HCT116 (cell line): ENCODE results near the gene TRAF3. TPM values are rescaled to one million over a fixed set of nuclear protein-coding genes. Genes with fewer than 3 reads are reported as not detected.

Experiments
- ATAC-seq: fragments of 200-7000 bp; cut with Tn5 transposase; 2 replicates; pipeline ENCODE4 v1.9.1; 2020; ENCODE audit warnings: mild to moderate bottlenecking, moderate library complexity
- BruUV-seq: library from RNA; stranded (reverse); fragments of 400-500 nt; replicated peaks from 2 replicates; lab custom pipeline; 2021; lab: Mats Ljungman, UMichigan
- CTCF ChIA-PET: fragments of 300-600 bp; sonication (Branson Sonifier 250); formaldehyde crosslinking; loops from one replicate; lab custom pipeline; 2021; ENCODE audit warnings: antibody characterized with exemption; lab: Charles Lee
- POLR2A ChIA-PET: fragments of 300-600, 350-600 bp; sonication (Branson Sonifier 250); formaldehyde crosslinking; loops from one replicate; lab custom pipeline; 2021; ENCODE audit warnings: antibody characterized with exemption; lab: Charles Lee
- RAD21 ChIA-PET, 2 experiments: fragments of 300-600 bp; sonication (Branson Sonifier 250); formaldehyde crosslinking; loops; one replicate each; lab custom pipeline; 2023; ENCODE audit warnings: low total read pairs in 2 of 2; ENCODE audit not compliant: uncharacterized antibody in 2 of 2, unreplicated experiment in 2 of 2, low non-redundant PET in 1 of 2; lab: Charles Lee
- DNase-seq: peaks from one replicate; pipeline ENCODE4 v3.0.0-alpha.2; 2010; ENCODE audit warnings: low read depth, low spot score
- H2AFZ ChIP-seq: fragments of 200-600 bp; shearing (Covaris generic), sonication (generic); 2 replicates; pipeline ENCODE4 v1.6.1; 2017; ENCODE audit warnings: low read depth, mixed run types, mixed read lengths, antibody characterized with exemption, low read length; ENCODE audit not compliant: poor library complexity, severe bottlenecking
- H3K27ac ChIP-seq: 2 replicates; pipeline ENCODE4 v1.5.1; 2012; ENCODE audit warnings: low read depth, low read length
- H3K27me3 ChIP-seq: fragments of 200-600 bp; sonication (generic); 2 replicates; pipeline ENCODE4 v1.6.1; 2016; ENCODE audit warnings: mixed run types, low read length, mixed read lengths; ENCODE audit not compliant: insufficient read depth
- H3K36me3 ChIP-seq, 2 experiments: fragments of 200-500 bp in 1 of 2; fragments of 200-600 bp in 1 of 2; sonication (Bioruptor generic) in 1 of 2; sonication (generic) in 1 of 2; 2 replicates each; pipeline versions ENCODE4 v1.5.1 to v1.6.1; 2014 to 2016; ENCODE audit warnings: low read length in 2 of 2, inconsistent platforms in 1 of 2, mixed read lengths in 1 of 2, mixed run types in 1 of 2; ENCODE audit not compliant: insufficient read depth in 2 of 2, control insufficient read depth in 1 of 2
- H3K4me1 ChIP-seq, 2 experiments: fragments of 200-600 bp in 1 of 2; sonication (generic) in 1 of 2; 2 replicates each; pipeline versions ENCODE4 v1.5.1 to v1.6.1; 2012 to 2017; ENCODE audit warnings: low read length in 2 of 2, inconsistent platforms in 1 of 2, mild to moderate bottlenecking in 1 of 2, mixed read lengths in 1 of 2, mixed run types in 1 of 2, moderate library complexity in 1 of 2; ENCODE audit not compliant: insufficient read depth in 2 of 2, control insufficient read depth in 1 of 2
- H3K4me2 ChIP-seq: fragments of 200-600 bp; sonication (generic); 2 replicates; pipeline ENCODE4 v1.6.1; 2017; ENCODE audit warnings: mixed run types, low read length, mixed read lengths
- H3K4me3 ChIP-seq, 2 experiments: fragments of 200-600 bp in 1 of 2; sonication (generic) in 1 of 2; replicated peaks in 1 of 2; 2 replicates each; pipeline ENCODE4 v1.5.1; 2011 to 2016; ENCODE audit warnings: low read length in 2 of 2, control low read depth in 1 of 2, low read depth in 1 of 2, mild to moderate bottlenecking in 1 of 2, mixed read lengths in 1 of 2, mixed run types in 1 of 2
- H3K79me2 ChIP-seq: fragments of 200-600 bp; sonication (generic); 2 replicates; pipeline ENCODE4 v1.6.1; 2017; ENCODE audit warnings: mild to moderate bottlenecking, mixed run types, low read length, moderate library complexity, mixed read lengths; ENCODE audit not compliant: insufficient read depth
- H3K9ac ChIP-seq: fragments of 200-600 bp; sonication (generic); 2 replicates; pipeline ENCODE4 v1.6.1; 2016; ENCODE audit warnings: low read length, mixed read lengths
- H3K9me2 ChIP-seq: fragments of 200-600 bp; sonication (generic), shearing (Covaris generic); 2 replicates; pipeline ENCODE4 v1.6.1; 2017; ENCODE audit warnings: mixed run types, mild to moderate bottlenecking, moderate library complexity; ENCODE audit not compliant: insufficient read depth
- H3K9me3 ChIP-seq, 2 experiments: fragments of 200-500 bp in 1 of 2; fragments of 200-600 bp in 1 of 2; sonication (Bioruptor generic) in 1 of 2; sonication (generic) in 1 of 2; 2 replicates each; pipeline ENCODE4 v1.6.1; 2014 to 2017; ENCODE audit warnings: low read length in 2 of 2, mixed read lengths in 2 of 2, inconsistent platforms in 1 of 2, low read depth in 1 of 2, mild to moderate bottlenecking in 1 of 2, mixed run types in 1 of 2, moderate library complexity in 1 of 2; ENCODE audit not compliant: control insufficient read depth in 1 of 2, insufficient read depth in 1 of 2
- H4K20me1 ChIP-seq: fragments of 200-600 bp; sonication (generic), shearing (Covaris generic); 2 replicates; pipeline ENCODE4 v1.6.1; 2017; ENCODE audit warnings: mixed run types, mild to moderate bottlenecking, moderate library complexity; ENCODE audit not compliant: insufficient read depth
- CBX3 ChIP-seq: IDR thresholded peaks from 2 replicates; pipeline ENCODE4 v1.6.1; 2012; ENCODE audit warnings: low read depth
- EGR1 ChIP-seq: IDR thresholded peaks from 2 replicates; pipeline ENCODE4 v1.6.1; 2012; ENCODE audit warnings: low read depth
- ELF1 ChIP-seq: IDR thresholded peaks from 2 replicates; pipeline ENCODE4 v1.6.1; 2012; ENCODE audit warnings: low read depth, borderline replicate concordance
- EZH2phosphoT487 ChIP-seq: fragments of 200-600 bp; IDR thresholded peaks from 2 replicates; pipeline ENCODE4 v1.6.1; 2018; ENCODE audit warnings: antibody characterized with exemption, borderline replicate concordance
- FOSL1 ChIP-seq: IDR thresholded peaks from 2 replicates; pipeline ENCODE4 v1.6.1; 2012; ENCODE audit warnings: low read depth
- JUND ChIP-seq: IDR thresholded peaks from 2 replicates; pipeline ENCODE4 v1.6.1; 2012
- POLR2AphosphoS5 ChIP-seq: IDR thresholded peaks from 2 replicates; pipeline ENCODE4 v1.6.1; 2011; ENCODE audit warnings: mild to moderate bottlenecking, low read depth, low read length, moderate library complexity
- RAD21 ChIP-seq: IDR thresholded peaks from 2 replicates; pipeline ENCODE4 v1.6.1; 2012; ENCODE audit warnings: low read depth, mild to moderate bottlenecking
- SIN3A ChIP-seq: IDR thresholded peaks from 2 replicates; pipeline ENCODE4 v1.6.1; 2012; ENCODE audit warnings: low read depth
- SP1 ChIP-seq: IDR thresholded peaks from 2 replicates; pipeline ENCODE4 v1.6.1; 2012; ENCODE audit warnings: low read depth
- SRF ChIP-seq: IDR thresholded peaks from 2 replicates; pipeline ENCODE4 v1.6.1; 2012; ENCODE audit warnings: low read depth
- YY1 ChIP-seq: IDR thresholded peaks from 2 replicates; pipeline ENCODE4 v1.6.1; 2011; ENCODE audit warnings: low read length, low read depth, moderate library complexity, mild to moderate bottlenecking; ENCODE audit not compliant: insufficient replicate concordance; ENCODE audit errors: extremely low read depth
- ZFX ChIP-seq: fragments of 450-650 bp; IDR thresholded peaks from 2 replicates; pipeline ENCODE4 v1.6.1; 2017
- ZNF274 ChIP-seq: fragments of 200-500 bp; sonication (Bioruptor generic); IDR thresholded peaks from 2 replicates; pipeline ENCODE4 v1.6.1; 2014; ENCODE audit warnings: mild to moderate bottlenecking, low read depth, low read length, inconsistent platforms
- intact Hi-C: fragments of 100-400 bp; cut with micrococcal nuclease; formaldehyde crosslinking; loops from 2 replicates; pipeline ENCODE4 v1.10.0; 2022
- total RNA-seq: library from RNA; stranded (reverse); gene quantifications from one replicate; pipeline ENCODE4 v1.2.1, GENCODE V29; 2021; ENCODE audit not compliant: unreplicated experiment
- TF ChIP-seq, protein P1 (sequence below): IDR thresholded peaks from 2 replicates; pipeline ENCODE4 v1.6.1; 2012
- TF ChIP-seq, protein P2 (sequence below): IDR thresholded peaks from 2 replicates; pipeline ENCODE4 v1.6.1; 2012
- TF ChIP-seq, protein P3 (sequence below), 3 experiments: fragments of 200-600 bp in 1 of 3; sonication (generic) in 1 of 3; IDR thresholded peaks in 2 of 3; conservative IDR thresholded peaks in 1 of 3; 2 replicates each; pipeline ENCODE4 v1.5.1; 2012 to 2017; ENCODE audit warnings: low read depth in 2 of 3, low read length in 2 of 3, antibody characterized with exemption in 1 of 3, borderline replicate concordance in 1 of 3, control low read depth in 1 of 3, mild to moderate bottlenecking in 1 of 3, mixed read lengths in 1 of 3, mixed run types in 1 of 3, moderate library complexity in 1 of 3; ENCODE audit not compliant: insufficient read depth in 1 of 3
- TF ChIP-seq, protein P4 (sequence below): IDR thresholded peaks from 2 replicates; pipeline ENCODE4 v1.6.1; 2011; ENCODE audit warnings: mild to moderate bottlenecking, low read length, moderate library complexity; ENCODE audit not compliant: insufficient replicate concordance; ENCODE audit errors: extremely low read depth

TRAF3 gene
- total RNA-seq, 1 experiment from 2014 or later = 32.1 TPM

DNA sequence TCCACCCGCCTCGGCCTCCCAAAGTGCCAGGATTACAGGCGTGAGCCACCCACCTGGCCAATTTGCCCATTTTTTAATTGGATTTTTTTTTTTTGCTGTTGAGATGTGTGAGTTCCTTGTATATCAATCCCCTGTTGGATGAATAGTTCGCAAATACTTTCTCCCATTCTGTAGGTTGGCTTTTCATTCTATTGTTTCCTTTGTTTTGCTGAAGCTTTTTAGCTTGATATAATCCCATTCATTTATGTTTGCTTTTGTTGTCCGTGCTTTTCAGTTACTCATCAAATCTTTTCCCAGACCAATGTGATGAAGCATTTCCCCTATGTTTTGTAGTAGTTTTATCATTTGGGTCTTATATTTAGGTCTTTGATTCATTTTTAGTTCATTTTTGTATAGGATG, 36.4 kb downstream of the TRAF3 start:
- ChIA-PET POLR2A (no interaction called here), CTCF (no interaction called here), RAD21 (no interaction called here)
- no peak overlapping the region for H3K4me2 ChIP-seq
- no peak for TF ChIP-seq EGR1
- no peak for TF ChIP-seq EZH2phosphoT487
- TF ChIP-seq, protein P1, sequence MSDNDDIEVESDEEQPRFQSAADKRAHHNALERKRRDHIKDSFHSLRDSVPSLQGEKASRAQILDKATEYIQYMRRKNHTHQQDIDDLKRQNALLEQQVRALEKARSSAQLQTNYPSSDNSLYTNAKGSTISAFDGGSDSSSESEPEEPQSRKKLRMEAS = no peak
- no peak for TF ChIP-seq ELF1
- TF ChIP-seq SP1 = no peak
- TF ChIP-seq YY1 = no peak
- no peak for TF ChIP-seq ZFX
- TF ChIP-seq, protein P2, sequence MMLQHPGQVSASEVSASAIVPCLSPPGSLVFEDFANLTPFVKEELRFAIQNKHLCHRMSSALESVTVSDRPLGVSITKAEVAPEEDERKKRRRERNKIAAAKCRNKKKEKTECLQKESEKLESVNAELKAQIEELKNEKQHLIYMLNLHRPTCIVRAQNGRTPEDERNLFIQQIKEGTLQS = no peak
- TF ChIP-seq, protein P3, sequence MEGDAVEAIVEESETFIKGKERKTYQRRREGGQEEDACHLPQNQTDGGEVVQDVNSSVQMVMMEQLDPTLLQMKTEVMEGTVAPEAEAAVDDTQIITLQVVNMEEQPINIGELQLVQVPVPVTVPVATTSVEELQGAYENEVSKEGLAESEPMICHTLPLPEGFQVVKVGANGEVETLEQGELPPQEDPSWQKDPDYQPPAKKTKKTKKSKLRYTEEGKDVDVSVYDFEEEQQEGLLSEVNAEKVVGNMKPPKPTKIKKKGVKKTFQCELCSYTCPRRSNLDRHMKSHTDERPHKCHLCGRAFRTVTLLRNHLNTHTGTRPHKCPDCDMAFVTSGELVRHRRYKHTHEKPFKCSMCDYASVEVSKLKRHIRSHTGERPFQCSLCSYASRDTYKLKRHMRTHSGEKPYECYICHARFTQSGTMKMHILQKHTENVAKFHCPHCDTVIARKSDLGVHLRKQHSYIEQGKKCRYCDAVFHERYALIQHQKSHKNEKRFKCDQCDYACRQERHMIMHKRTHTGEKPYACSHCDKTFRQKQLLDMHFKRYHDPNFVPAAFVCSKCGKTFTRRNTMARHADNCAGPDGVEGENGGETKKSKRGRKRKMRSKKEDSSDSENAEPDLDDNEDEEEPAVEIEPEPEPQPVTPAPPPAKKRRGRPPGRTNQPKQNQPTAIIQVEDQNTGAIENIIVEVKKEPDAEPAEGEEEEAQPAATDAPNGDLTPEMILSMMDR (IDR thresholded peaks at IDR 0.05 in 2 of 3, conservative IDR thresholded peaks at IDR 0.05 in 1 of 3; ENCODE audit: borderline replicate concordance in 1 of 3, insufficient read depth in 1 of 3, low read depth in 2 of 3, low read length in 2 of 3) = no peak
- TF ChIP-seq, protein P4, sequence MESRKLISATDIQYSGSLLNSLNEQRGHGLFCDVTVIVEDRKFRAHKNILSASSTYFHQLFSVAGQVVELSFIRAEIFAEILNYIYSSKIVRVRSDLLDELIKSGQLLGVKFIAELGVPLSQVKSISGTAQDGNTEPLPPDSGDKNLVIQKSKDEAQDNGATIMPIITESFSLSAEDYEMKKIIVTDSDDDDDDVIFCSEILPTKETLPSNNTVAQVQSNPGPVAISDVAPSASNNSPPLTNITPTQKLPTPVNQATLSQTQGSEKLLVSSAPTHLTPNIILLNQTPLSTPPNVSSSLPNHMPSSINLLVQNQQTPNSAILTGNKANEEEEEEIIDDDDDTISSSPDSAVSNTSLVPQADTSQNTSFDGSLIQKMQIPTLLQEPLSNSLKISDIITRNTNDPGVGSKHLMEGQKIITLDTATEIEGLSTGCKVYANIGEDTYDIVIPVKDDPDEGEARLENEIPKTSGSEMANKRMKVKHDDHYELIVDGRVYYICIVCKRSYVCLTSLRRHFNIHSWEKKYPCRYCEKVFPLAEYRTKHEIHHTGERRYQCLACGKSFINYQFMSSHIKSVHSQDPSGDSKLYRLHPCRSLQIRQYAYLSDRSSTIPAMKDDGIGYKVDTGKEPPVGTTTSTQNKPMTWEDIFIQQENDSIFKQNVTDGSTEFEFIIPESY = no peak
- TF ChIP-seq FOSL1 = no peak
- no peak for TF ChIP-seq SRF
- no peak for TF ChIP-seq JUND
- no peak for TF ChIP-seq CBX3
- no peak for TF ChIP-seq RAD21
- TF ChIP-seq SIN3A = no peak
- TF ChIP-seq POLR2AphosphoS5 = no peak
- no peak for TF ChIP-seq ZNF274
- H3K9me2 ChIP-seq = no peaks in the 10 kb centered on the region
- BruUV-seq = no TSS peak
- no peak overlapping the region for H3K9ac ChIP-seq
- peaks cover 5 to 17% of the 10 kb centered on the region in 2 experiments for H3K4me1 ChIP-seq
- H3K36me3 ChIP-seq = no peaks in the 10 kb centered on the region
- H4K20me1 ChIP-seq = 0 out of 2 replicates have a peak, but pooled peaks cover 4% of the 10 kb centered on the region
- no peak overlapping the region for H3K27ac ChIP-seq
- no peak overlapping the region for H2AFZ ChIP-seq
- no peak for ATAC-seq
- peaks cover 93% of the 10 kb centered on the region for H3K79me2 ChIP-seq
- no peaks in the 10 kb centered on the region for H3K27me3 ChIP-seq
- no peak overlapping the region for H3K4me3 ChIP-seq
- no peaks in the 10 kb centered on the region for H3K9me3 ChIP-seq
- intact Hi-C loops = no loop called here
- DNase-seq = no peak
